HG03439 (cell line): Measurements from ENCODE around the gene MAD1L1.
"Not testable (repeated sequence)": the region's sequence is repeated elsewhere in the genome, so short reads cannot be mapped to it uniquely, and the experiment has no call there.

ENCODE experiments used
- ATAC-seq: cut with Tn5 transposase; IDR thresholded peaks from one replicate; pipeline ENCODE4 v1.9.1; 2021; ENCODE audit warnings: mild to moderate bottlenecking, moderate library complexity; ENCODE audit not compliant: unreplicated experiment

MAD1L1 gene

GRCh38 chr7:1976521-1976920 lies 256.2 kb downstream of the MAD1L1 start:
- not testable (repeated sequence) for ATAC-seq

- no peak for ATAC-seq
These were observed 257.2 kb downstream of the MAD1L1 start for GRCh38 chr7:1975581-1975980.

GRCh38 chr7:1975179-1975578 lies 257.6 kb downstream of the MAD1L1 start:
- no peak for ATAC-seq

- no peak for ATAC-seq
These were observed 258.2 kb downstream of the MAD1L1 start for GRCh38 chr7:1974290-1975101.

- no peak for ATAC-seq
These were observed 259.2 kb downstream of the MAD1L1 start for GRCh38 chr7:1973321-1974251.

- no peak for ATAC-seq
These were observed 260.0 kb downstream of the MAD1L1 start for GRCh38 chr7:1972744-1973143.

- ATAC-seq = no peak
These were observed 260.6 kb downstream of the MAD1L1 start for GRCh38 chr7:1971946-1972654.

GRCh38 chr7:1970895-1971294 lies 261.9 kb downstream of the MAD1L1 start:
- ATAC-seq = no peak

GRCh38 chr7:1970285-1970660 lies 262.5 kb downstream of the MAD1L1 start:
- not testable (repeated sequence) for ATAC-seq

GRCh38 chr7:1969459-1970284 lies 263.1 kb downstream of the MAD1L1 start:
- ATAC-seq = no peak

- ATAC-seq = no peak
These were observed 264.2 kb downstream of the MAD1L1 start for GRCh38 chr7:1968397-1969111.

GRCh38 chr7:1967512-1968396 lies 265.0 kb downstream of the MAD1L1 start:
- ATAC-seq = no peak

- no peak for ATAC-seq
These were observed 266.0 kb downstream of the MAD1L1 start for GRCh38 chr7:1966631-1967200.

GRCh38 chr7:1965579-1966294 lies 267.0 kb downstream of the MAD1L1 start:
- no peak for ATAC-seq

GRCh38 chr7:1964913-1965578 lies 267.7 kb downstream of the MAD1L1 start:
- ATAC-seq = no peak

- ATAC-seq = no peak
These were observed 268.4 kb downstream of the MAD1L1 start for GRCh38 chr7:1964211-1964912.

- no peak for ATAC-seq
These were observed 269.2 kb downstream of the MAD1L1 start for GRCh38 chr7:1963575-1963974.
